Glutamatergic neuron (in vitro differentiated cells): ENCODE data around the gene STARD10. TPM values are rescaled to one million over a fixed set of nuclear protein-coding genes. Genes with fewer than 3 reads are reported as not detected.

Experiments
- DNase-seq: peaks from one replicate; pipeline ENCODE4 v3.0.0; 2022
- H3K27ac Mint-ChIP-seq: one replicate; pipeline ENCODE4 v1.8.0; 2020; ENCODE audit warnings: mild to moderate bottlenecking, mixed read lengths, inconsistent platforms; ENCODE audit not compliant: unreplicated experiment
- H3K27me3 Mint-ChIP-seq: one replicate; pipeline ENCODE4 v1.8.0; 2020; ENCODE audit warnings: mild to moderate bottlenecking, moderate library complexity, mixed read lengths, inconsistent platforms; ENCODE audit not compliant: unreplicated experiment
- H3K36me3 Mint-ChIP-seq: one replicate; pipeline ENCODE4 v1.8.0; 2020; ENCODE audit warnings: mild to moderate bottlenecking, mixed read lengths, inconsistent platforms; ENCODE audit not compliant: unreplicated experiment
- H3K4me1 Mint-ChIP-seq: one replicate; pipeline ENCODE4 v1.8.0; 2020; ENCODE audit warnings: mild to moderate bottlenecking, low read depth, mixed read lengths, inconsistent platforms; ENCODE audit not compliant: unreplicated experiment
- H3K4me3 Mint-ChIP-seq: one replicate; pipeline ENCODE4 v1.8.0; 2020; ENCODE audit warnings: mild to moderate bottlenecking, mixed read lengths, inconsistent platforms; ENCODE audit not compliant: unreplicated experiment
- H3K9me3 Mint-ChIP-seq: one replicate; pipeline ENCODE4 v1.8.0; 2020; ENCODE audit warnings: mild to moderate bottlenecking, moderate library complexity, mixed read lengths, inconsistent platforms; ENCODE audit not compliant: unreplicated experiment
- total RNA-seq: library from RNA; stranded (reverse); fragmentation: NEBNext Ultra II Directional; extraction: Animal tissue kit (Norgen Biotek cat#: 25700); gene quantifications from one replicate; pipeline ENCODE4 v1.2.1, GENCODE V29; 2021; ENCODE audit not compliant: unreplicated experiment
- TF ChIP-seq, protein P1 (sequence below): fragments of 200-600 bp; sonication (generic); IDR thresholded peaks from one replicate; pipeline ENCODE4 v1.5.0; 2021; ENCODE audit not compliant: partially characterized antibody, unreplicated experiment

The STARD10 gene
- total RNA-seq, 1 donor from 2014 or later: 13.5 TPM

DNA sequence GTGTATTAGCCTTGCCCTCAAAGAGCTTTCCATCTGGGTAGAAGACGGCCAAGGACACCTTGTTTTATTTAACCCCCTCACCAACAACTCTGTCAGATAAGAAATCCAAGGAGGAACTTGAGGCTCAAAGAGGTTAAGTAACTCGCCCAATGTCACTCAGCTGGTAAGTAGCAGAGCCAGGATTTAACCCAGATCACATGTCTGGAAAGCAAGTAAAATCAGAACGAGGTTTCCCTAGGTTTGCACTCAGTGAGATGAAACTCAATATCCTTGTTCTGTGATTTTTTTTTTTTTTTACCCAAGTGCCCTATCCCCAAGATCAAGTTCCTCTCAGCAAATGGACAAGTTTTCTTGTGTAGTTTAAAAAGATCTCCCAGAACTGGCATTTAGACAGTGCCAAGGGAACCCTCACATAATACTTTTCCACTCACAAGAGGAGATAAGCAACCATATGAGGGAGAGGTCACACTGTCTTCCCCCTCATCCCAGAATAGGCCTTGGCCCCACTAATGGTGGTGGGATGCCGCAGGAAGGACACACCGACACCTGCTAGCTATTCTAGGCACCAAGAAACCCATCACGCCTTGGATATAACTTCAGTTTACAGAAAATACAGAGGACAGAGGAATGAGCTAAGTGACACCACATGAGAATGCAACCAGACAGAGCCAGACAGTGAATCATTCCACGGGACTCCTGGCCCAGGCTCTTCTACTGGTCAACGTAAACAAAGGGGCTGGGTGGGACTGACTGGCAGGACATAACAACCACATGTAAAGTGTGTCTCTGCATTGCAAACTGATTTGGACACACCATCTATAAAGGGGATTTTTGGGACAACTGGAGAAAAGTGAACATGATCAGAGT lies 33.1 kb downstream of the STARD10 start:
- H3K9me3 Mint-ChIP-seq: peaks cover 4% of the 10 kb centered on the region
- TF ChIP-seq, protein P1, sequence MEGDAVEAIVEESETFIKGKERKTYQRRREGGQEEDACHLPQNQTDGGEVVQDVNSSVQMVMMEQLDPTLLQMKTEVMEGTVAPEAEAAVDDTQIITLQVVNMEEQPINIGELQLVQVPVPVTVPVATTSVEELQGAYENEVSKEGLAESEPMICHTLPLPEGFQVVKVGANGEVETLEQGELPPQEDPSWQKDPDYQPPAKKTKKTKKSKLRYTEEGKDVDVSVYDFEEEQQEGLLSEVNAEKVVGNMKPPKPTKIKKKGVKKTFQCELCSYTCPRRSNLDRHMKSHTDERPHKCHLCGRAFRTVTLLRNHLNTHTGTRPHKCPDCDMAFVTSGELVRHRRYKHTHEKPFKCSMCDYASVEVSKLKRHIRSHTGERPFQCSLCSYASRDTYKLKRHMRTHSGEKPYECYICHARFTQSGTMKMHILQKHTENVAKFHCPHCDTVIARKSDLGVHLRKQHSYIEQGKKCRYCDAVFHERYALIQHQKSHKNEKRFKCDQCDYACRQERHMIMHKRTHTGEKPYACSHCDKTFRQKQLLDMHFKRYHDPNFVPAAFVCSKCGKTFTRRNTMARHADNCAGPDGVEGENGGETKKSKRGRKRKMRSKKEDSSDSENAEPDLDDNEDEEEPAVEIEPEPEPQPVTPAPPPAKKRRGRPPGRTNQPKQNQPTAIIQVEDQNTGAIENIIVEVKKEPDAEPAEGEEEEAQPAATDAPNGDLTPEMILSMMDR: no peak
- no peak overlapping the region for H3K4me3 Mint-ChIP-seq

DNA sequence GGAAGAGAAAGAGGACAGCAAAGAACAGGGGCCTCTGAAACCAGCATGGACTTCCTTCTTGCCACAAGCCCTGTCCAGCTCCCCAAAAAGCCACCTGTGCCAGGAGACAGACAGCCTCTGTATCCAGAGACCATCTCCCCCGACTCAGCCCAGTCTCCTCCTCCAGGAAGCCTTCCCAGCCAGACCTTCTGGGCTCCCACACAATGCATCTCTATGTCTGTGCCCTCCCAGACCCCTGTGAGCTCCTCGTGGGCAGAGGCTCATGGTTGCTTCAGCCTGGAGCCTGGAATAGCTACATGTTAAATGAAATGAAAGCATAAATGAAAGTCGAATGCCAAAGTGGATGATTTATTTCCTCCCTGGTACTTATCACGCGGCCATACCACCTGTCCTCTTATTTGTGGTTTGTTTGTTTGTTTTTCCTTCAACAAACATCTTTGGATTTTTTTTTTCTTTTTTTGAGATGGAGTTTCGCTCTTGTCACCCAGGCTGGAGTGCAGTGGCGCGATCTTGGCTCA lies 34.3 kb downstream of the STARD10 start:
- TF ChIP-seq, protein P1: no peak
- Mint-ChIP-seq H3K4me3 (no peak overlapping the region), H3K9me3 (peaks cover 4% of the 10 kb centered on the region), H3K4me1 (no peaks in the 10 kb centered on the region), H3K27me3 (peaks cover 18% of the 10 kb centered on the region), H3K27ac (no peak overlapping the region), H3K36me3 (peaks cover 5% of the 10 kb centered on the region)
- no peak for DNase-seq

More for the DNA sequence above, 33.1 kb downstream of the STARD10 start:
- H3K27me3 Mint-ChIP-seq: peaks cover 18% of the 10 kb centered on the region
- H3K27ac Mint-ChIP-seq: no peak overlapping the region
- peaks cover 5% of the 10 kb centered on the region for H3K36me3 Mint-ChIP-seq
- H3K4me1 Mint-ChIP-seq: no peaks in the 10 kb centered on the region
- DNase-seq: no peak

DNA sequence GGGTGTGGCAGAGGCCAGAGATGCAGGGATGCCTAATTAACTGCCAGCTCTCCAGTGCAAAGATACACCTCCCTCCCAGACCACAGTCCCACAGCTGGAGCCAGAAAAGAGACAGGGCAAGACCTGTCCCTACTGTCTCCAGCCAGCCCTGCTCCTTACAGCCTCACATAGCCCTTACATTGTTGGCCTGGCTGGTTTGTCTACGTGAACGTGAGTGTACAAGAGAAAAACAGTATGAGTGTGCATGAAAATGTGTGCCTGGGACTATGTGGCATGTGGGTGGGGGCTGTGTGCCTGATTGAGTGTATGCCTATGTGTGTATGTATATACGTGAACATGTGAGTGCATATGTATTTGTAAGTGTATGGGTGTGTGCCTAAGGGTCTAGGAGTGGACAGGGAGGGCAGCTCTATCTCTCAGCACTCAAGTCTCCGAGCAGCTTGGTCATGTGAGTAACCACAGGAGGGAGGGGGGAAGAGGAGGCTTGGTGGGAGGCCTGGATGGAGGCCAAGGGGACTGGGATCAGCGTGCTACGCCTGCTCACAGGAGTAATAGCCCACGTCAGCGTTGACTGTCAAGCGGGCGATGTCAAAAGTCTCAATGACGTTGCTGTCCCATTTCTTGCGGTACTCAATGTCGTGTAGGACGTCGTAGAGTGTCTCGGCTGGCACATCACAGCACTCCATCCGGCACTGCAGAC lies 35.0 kb downstream of the STARD10 start:
- peaks cover 21% of the 10 kb centered on the region for H3K27me3 Mint-ChIP-seq
- H3K4me1 Mint-ChIP-seq: peaks cover 2% of the 10 kb centered on the region
- TF ChIP-seq, protein P1: no peak
- no peak overlapping the region for H3K4me3 Mint-ChIP-seq
- peaks cover 4% of the 10 kb centered on the region for H3K9me3 Mint-ChIP-seq
- H3K36me3 Mint-ChIP-seq: peaks cover 5% of the 10 kb centered on the region
- DNase-seq: no peak
- no peak overlapping the region for H3K27ac Mint-ChIP-seq

DNA sequence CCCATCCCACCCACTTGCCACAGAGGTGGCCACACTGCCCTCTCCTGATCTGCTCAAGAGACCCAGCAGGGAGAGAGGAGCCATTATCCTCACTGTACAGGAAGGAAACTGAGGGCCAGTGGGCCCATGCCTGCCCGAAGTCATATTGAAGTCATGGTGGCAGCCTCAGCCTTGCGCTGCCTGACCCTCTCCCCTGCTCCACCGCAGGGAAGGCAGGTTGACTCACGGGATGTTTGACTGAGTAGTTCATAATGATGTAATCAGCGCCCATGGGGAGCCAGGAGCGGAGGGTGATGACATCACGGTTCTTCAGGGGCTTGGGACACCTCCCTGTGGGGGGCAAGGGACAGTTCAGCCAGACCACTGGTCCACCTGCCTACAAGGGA lies 35.5 kb downstream of the STARD10 start:
- no peak for DNase-seq
- Mint-ChIP-seq H3K27ac (no peak overlapping the region), H3K9me3 (peaks cover 4% of the 10 kb centered on the region), H3K4me3 (no peak overlapping the region), H3K27me3 (peaks cover 21% of the 10 kb centered on the region), H3K4me1 (peaks cover 2% of the 10 kb centered on the region), H3K36me3 (peaks cover 5% of the 10 kb centered on the region)
- TF ChIP-seq, protein P1: no peak
